ENCODE data around the gene THSD4. TPM values are rescaled to one million over a fixed set of nuclear protein-coding genes. Genes with fewer than 3 reads are reported as not detected.

The THSD4 gene
- total RNA-seq, 1 donor = 15.6 TPM

DNA sequence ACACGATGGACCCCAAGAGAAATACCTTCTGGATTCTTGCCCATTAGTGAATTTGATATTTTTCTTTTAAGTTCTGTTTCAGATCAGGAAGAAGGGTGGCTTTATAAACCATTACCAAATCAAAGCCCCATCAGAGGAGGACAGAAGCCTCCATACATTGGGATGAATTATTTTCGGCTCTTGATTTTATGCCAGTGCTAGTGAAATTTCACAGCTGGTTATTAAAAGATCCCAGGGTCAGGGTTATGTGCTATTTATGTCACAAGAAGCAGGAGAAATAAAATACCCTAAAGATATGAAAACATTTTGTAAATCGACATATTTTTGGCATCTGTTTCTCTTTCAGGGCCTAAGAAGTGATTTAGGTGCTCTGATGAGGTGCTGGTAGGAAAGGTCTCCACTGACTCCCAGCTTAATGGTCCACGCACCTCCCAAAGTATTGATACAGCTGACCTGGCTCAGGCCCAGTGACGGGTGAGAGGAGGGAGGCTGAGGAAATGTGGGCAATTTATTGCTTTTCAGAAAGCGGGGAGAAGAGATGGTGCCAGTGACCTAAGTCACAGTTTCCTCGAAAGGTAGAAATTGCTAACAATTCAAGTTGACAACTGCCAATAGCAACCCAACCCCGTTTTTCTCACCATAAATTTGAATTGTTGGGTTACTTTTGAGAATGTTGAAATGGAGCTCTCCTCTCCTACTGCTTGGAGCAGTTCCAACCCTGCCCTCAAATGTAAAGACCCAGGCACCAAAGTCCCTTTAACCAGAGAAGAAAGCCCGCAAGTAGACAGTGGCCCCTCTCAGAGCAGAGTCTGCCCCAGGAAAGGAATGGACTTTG, 379.5 kb downstream of the THSD4 start:
- H3K4me2 ChIP-seq (ENCODE audit: insufficient read depth, low read length) = no peak overlapping the region
- no peaks in the 10 kb centered on the region for H3K27me3 ChIP-seq (ENCODE audit: insufficient read depth, low read length)
- H3K9me3 ChIP-seq (ENCODE audit: low read depth, low read length) = no peaks in the 10 kb centered on the region
- no peak for DNase-seq (ENCODE audit: insufficient read length, low spot score, missing footprints)
- H3K4me3 ChIP-seq (ENCODE audit: insufficient read depth, low read length) = no peak overlapping the region
- no peaks in the 10 kb centered on the region for H3K79me2 ChIP-seq (ENCODE audit: insufficient read depth, low read length)
- H2AFZ ChIP-seq (ENCODE audit: low read length) = no peak overlapping the region
- TF ChIP-seq, protein P1, sequence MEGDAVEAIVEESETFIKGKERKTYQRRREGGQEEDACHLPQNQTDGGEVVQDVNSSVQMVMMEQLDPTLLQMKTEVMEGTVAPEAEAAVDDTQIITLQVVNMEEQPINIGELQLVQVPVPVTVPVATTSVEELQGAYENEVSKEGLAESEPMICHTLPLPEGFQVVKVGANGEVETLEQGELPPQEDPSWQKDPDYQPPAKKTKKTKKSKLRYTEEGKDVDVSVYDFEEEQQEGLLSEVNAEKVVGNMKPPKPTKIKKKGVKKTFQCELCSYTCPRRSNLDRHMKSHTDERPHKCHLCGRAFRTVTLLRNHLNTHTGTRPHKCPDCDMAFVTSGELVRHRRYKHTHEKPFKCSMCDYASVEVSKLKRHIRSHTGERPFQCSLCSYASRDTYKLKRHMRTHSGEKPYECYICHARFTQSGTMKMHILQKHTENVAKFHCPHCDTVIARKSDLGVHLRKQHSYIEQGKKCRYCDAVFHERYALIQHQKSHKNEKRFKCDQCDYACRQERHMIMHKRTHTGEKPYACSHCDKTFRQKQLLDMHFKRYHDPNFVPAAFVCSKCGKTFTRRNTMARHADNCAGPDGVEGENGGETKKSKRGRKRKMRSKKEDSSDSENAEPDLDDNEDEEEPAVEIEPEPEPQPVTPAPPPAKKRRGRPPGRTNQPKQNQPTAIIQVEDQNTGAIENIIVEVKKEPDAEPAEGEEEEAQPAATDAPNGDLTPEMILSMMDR (IDR thresholded peaks at IDR 0.05; ENCODE audit: extremely low read depth, low read depth, low read length) = no peak
- no peaks in the 10 kb centered on the region for H3K36me3 ChIP-seq (ENCODE audit: insufficient read depth, low read length)
- no peaks in the 10 kb centered on the region for H4K20me1 ChIP-seq (ENCODE audit: insufficient read depth, low read length)
- no peak overlapping the region for H3K27ac ChIP-seq (ENCODE audit: low read depth, low read length)
- H3K4me1 ChIP-seq (ENCODE audit: insufficient read depth, low read length) = peaks cover 8% of the 10 kb centered on the region

DNA sequence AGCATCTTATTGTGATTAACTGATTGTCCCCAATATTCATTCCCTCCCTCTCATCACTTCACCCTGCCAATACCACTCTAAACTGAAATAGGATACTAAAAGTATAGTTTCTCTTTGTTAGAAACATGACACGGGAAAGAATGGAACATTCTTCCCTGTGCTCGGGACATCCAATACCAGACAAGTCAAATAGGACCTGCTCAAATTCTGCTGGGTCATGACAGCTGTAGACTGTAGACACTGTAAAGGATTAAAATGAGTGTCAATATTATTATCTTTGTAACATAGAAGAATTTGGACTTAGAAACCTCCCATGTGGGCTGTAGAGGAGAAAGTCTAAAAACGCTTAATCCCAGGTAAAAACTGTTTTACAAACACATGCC, 380.1 kb downstream of the THSD4 start:
- H4K20me1 ChIP-seq (ENCODE audit: insufficient read depth, low read length) = no peaks in the 10 kb centered on the region
- H3K27ac ChIP-seq (ENCODE audit: low read depth, low read length) = no peak overlapping the region
- H3K79me2 ChIP-seq (ENCODE audit: insufficient read depth, low read length) = no peaks in the 10 kb centered on the region
- no peaks in the 10 kb centered on the region for H3K36me3 ChIP-seq (ENCODE audit: insufficient read depth, low read length)
- peaks cover 8% of the 10 kb centered on the region for H3K4me1 ChIP-seq (ENCODE audit: insufficient read depth, low read length)
- H3K4me3 ChIP-seq (ENCODE audit: insufficient read depth, low read length) = no peak overlapping the region
- no peaks in the 10 kb centered on the region for H3K9me3 ChIP-seq (ENCODE audit: low read depth, low read length)
- TF ChIP-seq, protein P1 (IDR thresholded peaks at IDR 0.05; ENCODE audit: extremely low read depth, low read depth, low read length) = no peak
- no peak overlapping the region for H3K4me2 ChIP-seq (ENCODE audit: insufficient read depth, low read length)
- no peak overlapping the region for H2AFZ ChIP-seq (ENCODE audit: low read length)
- H3K27me3 ChIP-seq (ENCODE audit: insufficient read depth, low read length) = no peaks in the 10 kb centered on the region
- no peak for DNase-seq (ENCODE audit: insufficient read length, low spot score, missing footprints)

DNA sequence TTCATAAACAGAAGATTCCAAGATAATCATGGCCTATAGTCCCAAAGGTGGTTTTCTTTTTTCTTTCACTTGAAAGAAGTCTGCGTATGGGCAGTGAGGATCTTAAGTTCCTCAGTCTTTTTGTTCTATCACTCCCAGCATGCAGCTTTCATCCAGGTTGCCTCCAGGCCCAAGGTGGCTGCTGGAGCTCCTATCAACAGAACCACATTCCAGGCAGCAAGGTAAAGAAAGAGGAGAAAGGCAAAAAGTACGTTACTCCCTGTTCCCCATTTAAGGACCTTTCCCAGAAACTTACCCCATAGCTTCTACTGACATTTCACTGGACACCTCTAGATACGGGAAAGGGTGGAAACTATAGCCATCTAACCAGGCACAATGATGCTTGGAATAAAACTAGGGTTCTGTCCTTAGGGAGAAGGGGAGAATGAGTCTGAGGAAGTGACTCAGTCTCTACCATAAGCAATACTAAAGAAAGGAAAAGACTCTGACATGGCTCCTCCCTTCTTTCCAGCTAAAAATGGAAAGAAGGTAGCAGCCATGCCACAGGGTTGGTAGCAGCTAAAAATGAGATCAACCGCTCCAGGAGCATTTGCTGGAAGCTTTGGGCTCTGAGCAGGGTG, 381.2 kb downstream of the THSD4 start:
- no peak overlapping the region for H3K4me3 ChIP-seq (ENCODE audit: insufficient read depth, low read length)
- peak overlapping the region; percentile 34 for H3K4me2 ChIP-seq (ENCODE audit: insufficient read depth, low read length)
- H3K4me1 ChIP-seq (ENCODE audit: insufficient read depth, low read length) = peaks cover 8% of the 10 kb centered on the region
- H3K27me3 ChIP-seq (ENCODE audit: insufficient read depth, low read length) = no peaks in the 10 kb centered on the region
- DNase-seq (ENCODE audit: insufficient read length, low spot score, missing footprints) = peak; percentile 91
- no peaks in the 10 kb centered on the region for H4K20me1 ChIP-seq (ENCODE audit: insufficient read depth, low read length)
- no peak overlapping the region for H3K27ac ChIP-seq (ENCODE audit: low read depth, low read length)
- H3K9me3 ChIP-seq (ENCODE audit: low read depth, low read length) = peaks cover 2% of the 10 kb centered on the region
- no peaks in the 10 kb centered on the region for H3K79me2 ChIP-seq (ENCODE audit: insufficient read depth, low read length)
- H3K36me3 ChIP-seq (ENCODE audit: insufficient read depth, low read length) = no peaks in the 10 kb centered on the region
- TF ChIP-seq, protein P1 (IDR thresholded peaks at IDR 0.05; ENCODE audit: extremely low read depth, low read depth, low read length) = no peak
- peak overlapping the region; percentile 40 for H2AFZ ChIP-seq (ENCODE audit: low read length)

DNA sequence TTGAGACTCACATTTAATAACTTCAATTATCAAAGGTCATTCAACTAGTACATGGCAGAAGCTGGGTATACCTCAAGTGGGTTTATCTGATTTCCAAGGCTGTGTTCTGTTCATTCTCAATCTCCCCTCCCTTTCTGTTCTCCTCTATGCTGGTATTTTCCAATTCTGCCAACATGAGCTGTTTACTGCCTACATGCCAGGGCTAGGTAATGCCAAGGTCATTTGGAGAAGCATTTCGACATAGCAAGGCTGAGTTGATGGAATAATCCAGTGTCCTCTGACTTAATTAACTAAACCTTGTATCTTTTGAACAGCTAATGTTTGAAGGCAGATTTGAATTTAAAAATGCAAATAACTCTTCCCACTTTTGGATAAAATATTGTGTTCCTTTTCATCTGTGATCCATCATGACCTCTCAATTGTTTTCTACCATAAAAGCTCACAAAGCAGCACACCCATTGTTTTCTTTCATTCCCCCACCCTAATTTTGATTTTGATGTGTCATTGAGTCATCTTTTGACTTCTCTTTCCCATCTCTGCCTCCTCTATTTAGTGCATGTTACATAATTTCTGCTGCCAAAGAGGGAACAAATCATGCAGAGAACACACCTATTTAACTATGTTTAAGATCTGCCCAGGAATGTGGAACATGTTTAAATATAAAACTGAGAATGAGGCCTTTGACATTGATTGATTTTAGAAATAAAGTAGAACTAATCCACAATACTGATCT, 386.2 kb downstream of the THSD4 start:
- peaks cover 2% of the 10 kb centered on the region for H3K9me3 ChIP-seq (ENCODE audit: low read depth, low read length)
- TF ChIP-seq, protein P1 (IDR thresholded peaks at IDR 0.05; ENCODE audit: extremely low read depth, low read depth, low read length) = no peak
- no peaks in the 10 kb centered on the region for H3K36me3 ChIP-seq (ENCODE audit: insufficient read depth, low read length)
- H4K20me1 ChIP-seq (ENCODE audit: insufficient read depth, low read length) = no peaks in the 10 kb centered on the region
- H3K27me3 ChIP-seq (ENCODE audit: insufficient read depth, low read length) = peaks cover 3% of the 10 kb centered on the region
- no peak for DNase-seq (ENCODE audit: insufficient read length, low spot score, missing footprints)
- no peaks in the 10 kb centered on the region for H3K79me2 ChIP-seq (ENCODE audit: insufficient read depth, low read length)
- H3K27ac ChIP-seq (ENCODE audit: low read depth, low read length) = no peak overlapping the region
- H2AFZ ChIP-seq (ENCODE audit: low read length) = no peak overlapping the region
- H3K4me2 ChIP-seq (ENCODE audit: insufficient read depth, low read length) = no peak overlapping the region
- H3K4me3 ChIP-seq (ENCODE audit: insufficient read depth, low read length) = no peak overlapping the region
- H3K4me1 ChIP-seq (ENCODE audit: insufficient read depth, low read length) = peaks cover 5% of the 10 kb centered on the region
